Coronary artery (tissue), 2 donors: ENCODE measurements around the gene TOMT.

Experiments used
- DNase-seq: peaks from one replicate; pipeline ENCODE4 v3.0.0-alpha.2; 2017; ENCODE audit warnings: low spot score
- H3K27ac ChIP-seq, 2 donors: fragments of 200-600 bp; sonication (generic); one replicate each; pipeline ENCODE4 v1.5.1; 2016 to 2019
- H3K4me3 ChIP-seq: fragments of 200-600 bp; sonication (generic); 2 replicates; pipeline ENCODE4 v1.5.1; 2016; ENCODE audit warnings: mild to moderate bottlenecking, moderate library complexity
- CTCF ChIP-seq: fragments of 200-600 bp; sonication (generic); IDR thresholded peaks from one replicate; pipeline ENCODE4 v1.5.1; 2019; ENCODE audit warnings: antibody characterized with exemption

The TOMT gene

GRCh38 chr11:72105888-72106287 is at the start of gene TOMT:
Gene TOMT (plus strand): TSS chr11:72105924. CDS start chr11:72105952, 28 bp downstream.
- no peak for TF ChIP-seq CTCF
- no peak for DNase-seq
- H3K4me3 ChIP-seq, result no peak within 1 kb of the TSS
- H3K27ac ChIP-seq, result no peak within 1 kb of the TSS

GRCh38 chr11:72058416-72059034 is 47.2 kb upstream of the TOMT start:
- Histone ChIP-seq H3K27ac (no peak overlapping the region), H3K4me3 (no peak overlapping the region)
- DNase-seq, result no peak
- no peak for TF ChIP-seq CTCF

GRCh38 chr11:72061739-72062396 is 43.9 kb upstream of the TOMT start:
- no peak overlapping the region for H3K27ac ChIP-seq
- no peak for DNase-seq
- TF ChIP-seq CTCF, result no peak

DNA sequence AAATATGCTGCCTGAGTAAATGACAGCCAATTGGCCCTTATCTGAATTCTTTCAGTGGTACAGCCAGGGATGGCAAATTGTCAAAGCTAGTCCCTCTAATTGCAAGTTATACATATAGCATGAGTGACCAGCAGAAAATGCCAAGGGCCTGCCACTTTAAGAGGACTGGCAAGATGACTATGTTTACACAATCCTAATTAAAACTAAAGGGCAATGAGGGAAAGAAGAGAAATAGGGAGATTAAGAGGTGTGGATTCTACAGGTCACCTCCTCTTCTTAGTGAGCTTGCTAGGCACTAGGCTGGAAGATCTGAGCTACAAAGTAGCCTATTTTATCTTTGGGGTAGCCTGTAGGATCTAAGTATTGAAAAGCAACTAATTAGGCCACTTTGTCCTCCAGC is 38.9 kb upstream of the TOMT start:
- Histone ChIP-seq H3K27ac (peak overlapping the region in 1 of 2 donors; percentile 39), H3K4me3 (no peak overlapping the region)
- DNase-seq, result no peak
- TF ChIP-seq CTCF, result no peak

More at GRCh38 chr11:72061739-72062396, 43.9 kb upstream of the TOMT start:
- H3K4me3 ChIP-seq, result no peak overlapping the region

GRCh38 chr11:72067266-72067665 is 38.5 kb upstream of the TOMT start:
- DNase-seq, result no peak
- no peak for TF ChIP-seq CTCF
- peak overlapping the region in 1 of 2 donors; percentile 39 for H3K27ac ChIP-seq
- H3K4me3 ChIP-seq, result no peak overlapping the region

DNA sequence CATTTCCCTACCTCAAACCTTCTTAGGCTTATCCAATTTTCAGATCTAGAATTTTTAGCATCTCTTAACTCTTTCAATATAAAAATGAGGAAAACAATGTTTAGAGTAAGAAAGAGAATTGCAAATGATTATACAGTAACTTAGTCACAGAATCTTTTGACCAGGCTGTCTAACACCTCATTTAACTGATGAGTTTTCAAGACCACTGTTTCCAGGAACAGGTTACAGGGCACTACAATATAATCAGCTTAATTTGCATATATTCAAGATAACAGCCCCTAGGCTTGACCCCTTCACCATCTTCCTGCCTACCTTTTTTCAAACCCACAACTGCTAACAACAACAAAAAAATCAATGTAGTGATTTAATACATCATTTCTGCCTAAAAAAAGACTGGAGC is 38.0 kb upstream of the TOMT start:
- DNase-seq, result no peak
- no peak for TF ChIP-seq CTCF
- H3K27ac ChIP-seq, result peak overlapping the region; percentile 68 to 87
- H3K4me3 ChIP-seq, result no peak overlapping the region

DNA sequence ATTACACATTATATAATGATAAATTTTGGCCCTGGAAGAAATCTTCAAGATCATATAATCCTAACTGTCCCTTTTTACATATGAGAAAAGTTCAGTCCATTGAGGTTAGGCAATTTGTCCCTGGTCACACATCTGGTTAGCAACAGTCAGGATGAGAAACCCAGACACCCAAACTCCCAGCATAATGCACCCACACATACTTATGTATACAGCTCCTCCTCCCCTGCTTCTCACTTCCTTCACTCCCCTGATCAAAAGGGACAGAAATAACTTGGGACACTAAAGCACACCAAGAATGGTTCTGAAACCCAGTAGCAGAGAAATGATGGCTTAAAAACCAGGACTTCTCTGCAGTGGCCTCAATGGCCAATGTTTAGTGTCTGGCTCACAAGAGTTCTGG is 36.5 kb upstream of the TOMT start:
- Histone ChIP-seq H3K4me3 (peak overlapping the region; percentile 42), H3K27ac (peak overlapping the region; percentile 68 to 87)
- no peak for DNase-seq
- TF ChIP-seq CTCF, result no peak
